GM18909 (cell line): Measurements from ENCODE around the gene ESAM.

ENCODE experiments used
- ATAC-seq: cut with Tn5 transposase; IDR thresholded peaks from one replicate; pipeline ENCODE4 v1.9.1; 2021; ENCODE audit warnings: mild to moderate bottlenecking; ENCODE audit not compliant: unreplicated experiment, poor library complexity

Gene ESAM

DNA sequence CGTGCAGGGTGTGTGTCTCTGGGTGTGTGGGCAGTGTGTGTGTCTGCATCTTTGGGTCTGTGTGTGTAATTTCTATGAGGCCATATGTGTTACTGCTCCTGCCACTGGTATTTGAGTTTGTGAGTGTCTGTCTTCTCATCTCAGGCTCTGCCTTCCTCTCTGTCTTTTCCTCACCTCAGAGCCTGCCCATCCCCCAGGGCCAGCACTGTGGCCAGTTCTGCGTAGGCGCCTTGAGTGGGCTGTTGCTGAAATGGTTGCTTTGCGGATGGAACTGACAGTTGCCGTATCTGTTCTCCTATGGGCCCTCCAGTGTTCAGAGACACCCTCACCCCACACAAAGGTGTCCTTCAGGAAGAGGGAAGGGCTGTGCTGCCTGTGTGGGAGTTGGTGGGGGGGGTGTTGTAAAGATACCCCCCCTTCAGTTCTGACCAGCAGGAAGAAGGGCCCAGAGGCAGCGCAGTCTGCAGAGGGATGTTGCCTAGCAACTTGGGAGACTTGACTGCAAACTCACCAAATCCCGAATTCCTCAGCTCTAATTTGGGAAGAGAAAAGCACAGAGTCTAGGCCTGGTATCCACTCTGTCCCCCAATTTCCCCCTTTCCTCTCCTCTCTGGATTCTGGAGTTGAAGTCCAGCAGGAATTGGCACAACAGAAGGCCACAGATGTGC is 24.3 kb downstream of the ESAM start:
- no peak for ATAC-seq

- ATAC-seq: no peak
Observed at GRCh38 chr11:124736736-124737135, 25.4 kb downstream of the ESAM start.

GRCh38 chr11:124732230-124732629 is 29.9 kb downstream of the ESAM start:
- no peak for ATAC-seq

DNA sequence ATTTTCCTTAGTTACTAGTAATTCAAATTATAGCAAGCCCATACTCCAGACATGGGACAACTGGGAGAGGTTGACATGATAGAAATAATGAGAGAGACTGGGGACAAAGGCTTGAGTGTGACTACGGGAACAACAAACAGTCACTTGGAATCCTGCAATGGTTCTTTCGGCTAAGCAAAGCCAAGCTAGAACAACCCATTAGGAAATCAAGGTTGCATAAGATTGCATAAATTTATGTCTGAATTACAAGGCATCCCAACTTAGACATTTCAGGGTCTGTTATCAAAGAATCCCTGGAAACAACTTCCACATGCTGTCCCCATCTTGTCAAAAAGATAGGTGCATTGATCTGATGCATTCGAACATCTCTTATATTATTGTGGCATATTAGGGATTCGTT is 32.5 kb downstream of the ESAM start:
- ATAC-seq: no peak

DNA sequence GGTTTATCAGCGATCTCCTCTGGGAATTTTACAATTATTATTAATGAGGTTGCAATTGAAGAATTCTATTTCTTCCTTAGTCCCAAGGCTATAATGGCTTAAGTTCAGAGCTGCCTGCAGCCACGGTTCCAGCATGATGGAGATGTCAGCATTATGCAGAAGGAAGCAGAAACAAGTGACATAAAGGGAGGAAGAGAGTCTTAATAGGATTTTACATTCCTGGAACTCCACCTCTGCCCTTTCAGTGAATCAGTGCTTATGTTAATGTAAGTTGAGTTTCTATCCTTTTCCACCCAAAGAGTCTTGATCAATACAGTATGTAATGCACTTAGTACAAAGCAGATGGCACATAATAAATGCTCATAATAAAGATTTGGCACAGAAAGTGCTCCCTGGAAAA is 34.0 kb downstream of the ESAM start:
- no peak for ATAC-seq

DNA sequence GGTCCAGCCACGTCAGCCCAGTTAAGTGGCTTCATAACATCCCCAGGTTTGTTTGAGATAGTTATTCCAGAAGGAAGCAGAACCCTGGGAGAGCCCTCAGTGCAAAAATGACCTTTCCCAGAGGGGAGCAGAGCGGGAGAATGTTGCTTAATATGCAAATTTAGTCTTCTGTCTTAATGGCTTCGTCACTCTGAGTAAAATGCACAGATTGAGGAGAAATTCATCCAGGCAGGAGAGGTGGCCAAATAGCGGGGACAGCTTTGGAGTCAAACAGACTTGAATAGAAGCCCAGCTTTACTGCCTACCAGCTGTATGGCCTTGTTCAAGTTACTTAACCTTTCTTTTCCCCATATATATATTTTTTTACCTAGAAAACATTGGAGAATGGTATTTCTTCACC is 34.6 kb downstream of the ESAM start:
- ATAC-seq: no peak

DNA sequence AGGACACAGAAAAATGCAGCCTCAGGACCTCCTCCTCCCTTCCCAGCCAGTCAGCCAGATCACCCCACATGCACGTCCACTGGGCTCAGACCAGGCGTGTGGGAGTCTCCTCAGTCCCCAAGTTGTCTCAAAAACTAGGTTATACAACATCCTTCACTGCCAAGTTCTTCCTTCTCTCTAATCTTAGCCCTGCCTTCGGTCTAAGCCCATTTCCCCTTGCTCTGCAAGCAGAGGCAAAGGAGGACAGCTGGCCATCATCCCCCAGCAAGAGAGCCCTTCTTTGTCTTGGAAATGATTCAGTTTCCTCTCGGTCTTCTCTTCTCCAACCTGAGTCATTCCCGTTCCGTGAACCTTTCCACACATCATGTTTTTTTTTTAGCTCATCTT is 36.4 kb downstream of the ESAM start:
- peak; percentile 15 for ATAC-seq

DNA sequence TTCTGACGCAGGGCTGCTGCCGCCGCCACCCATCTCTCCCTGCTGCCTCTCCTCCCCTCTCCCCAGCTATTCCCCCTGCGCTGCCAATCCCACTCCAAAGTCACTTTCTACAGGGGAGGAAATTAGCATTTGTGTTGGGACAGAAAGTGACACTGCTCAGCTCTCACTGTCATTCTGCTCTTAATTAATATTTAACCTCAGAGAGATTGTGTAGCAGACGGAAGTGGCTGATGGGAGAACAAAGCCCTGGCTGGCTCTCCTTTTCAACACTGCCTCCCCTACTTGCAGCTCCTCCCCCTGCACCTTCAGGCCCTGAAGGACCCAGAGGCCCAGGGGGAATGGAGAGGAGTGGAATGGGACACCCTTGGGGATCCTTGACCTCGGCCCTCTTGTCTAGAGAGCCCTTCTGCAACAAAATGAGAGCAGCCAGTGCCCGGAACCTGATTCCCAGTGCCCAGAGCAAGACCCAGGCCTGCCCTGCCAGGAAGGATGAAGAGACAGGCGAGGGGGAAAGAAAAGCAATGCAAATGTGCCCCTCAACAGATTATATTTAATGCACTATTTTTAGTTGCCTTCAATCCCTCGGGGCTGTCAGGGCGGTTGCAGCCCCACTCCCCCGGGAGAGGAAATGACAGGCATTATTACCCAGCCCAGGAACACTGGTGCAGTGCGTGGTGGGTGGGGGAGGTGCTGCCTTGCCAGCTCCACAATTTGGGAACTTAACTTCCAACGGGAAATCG is 36.9 kb downstream of the ESAM start:
- ATAC-seq: peak; percentile 97

DNA sequence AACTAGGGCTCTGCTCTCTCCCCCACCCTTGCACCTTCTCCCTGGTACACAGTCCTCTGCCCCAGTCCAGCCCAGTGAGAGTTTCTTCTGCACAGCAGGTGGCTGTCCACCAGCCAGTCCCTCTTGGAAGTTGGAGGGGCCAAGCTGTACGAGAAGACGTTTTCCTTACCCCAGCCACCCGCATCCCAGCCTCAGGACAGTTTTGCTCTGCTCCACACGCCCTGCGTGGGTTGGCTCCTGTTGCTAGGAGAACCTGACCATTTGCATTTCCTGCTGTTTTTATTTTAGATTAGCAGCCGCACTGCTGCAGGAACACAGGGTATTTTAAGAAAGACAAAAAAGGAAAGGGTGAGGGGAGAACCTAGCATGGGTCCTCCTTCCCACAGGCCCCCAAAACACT is 39.9 kb downstream of the ESAM start:
- no peak for ATAC-seq

DNA sequence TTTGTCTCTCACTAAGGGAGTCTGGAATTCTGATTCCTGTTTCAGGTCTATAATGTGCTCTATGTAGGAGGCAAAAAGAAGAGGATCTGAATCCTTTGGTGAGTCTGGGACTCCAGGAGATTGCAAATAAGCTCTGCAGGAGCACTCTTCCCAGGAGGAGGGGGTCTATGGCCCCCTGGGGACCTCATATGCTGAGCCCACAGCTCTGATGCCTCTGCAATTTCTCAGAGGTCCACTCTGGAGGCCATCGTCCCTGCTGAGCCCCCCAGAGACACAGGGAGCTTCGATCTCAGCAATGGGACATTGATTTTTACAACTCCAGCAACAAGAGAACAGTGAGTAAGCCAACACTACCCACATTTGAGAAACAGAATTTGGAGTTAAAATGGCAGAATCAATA is 42.6 kb downstream of the ESAM start:
- no peak for ATAC-seq

GRCh38 chr11:124718801-124719200 is 43.3 kb downstream of the ESAM start:
- no peak for ATAC-seq

DNA sequence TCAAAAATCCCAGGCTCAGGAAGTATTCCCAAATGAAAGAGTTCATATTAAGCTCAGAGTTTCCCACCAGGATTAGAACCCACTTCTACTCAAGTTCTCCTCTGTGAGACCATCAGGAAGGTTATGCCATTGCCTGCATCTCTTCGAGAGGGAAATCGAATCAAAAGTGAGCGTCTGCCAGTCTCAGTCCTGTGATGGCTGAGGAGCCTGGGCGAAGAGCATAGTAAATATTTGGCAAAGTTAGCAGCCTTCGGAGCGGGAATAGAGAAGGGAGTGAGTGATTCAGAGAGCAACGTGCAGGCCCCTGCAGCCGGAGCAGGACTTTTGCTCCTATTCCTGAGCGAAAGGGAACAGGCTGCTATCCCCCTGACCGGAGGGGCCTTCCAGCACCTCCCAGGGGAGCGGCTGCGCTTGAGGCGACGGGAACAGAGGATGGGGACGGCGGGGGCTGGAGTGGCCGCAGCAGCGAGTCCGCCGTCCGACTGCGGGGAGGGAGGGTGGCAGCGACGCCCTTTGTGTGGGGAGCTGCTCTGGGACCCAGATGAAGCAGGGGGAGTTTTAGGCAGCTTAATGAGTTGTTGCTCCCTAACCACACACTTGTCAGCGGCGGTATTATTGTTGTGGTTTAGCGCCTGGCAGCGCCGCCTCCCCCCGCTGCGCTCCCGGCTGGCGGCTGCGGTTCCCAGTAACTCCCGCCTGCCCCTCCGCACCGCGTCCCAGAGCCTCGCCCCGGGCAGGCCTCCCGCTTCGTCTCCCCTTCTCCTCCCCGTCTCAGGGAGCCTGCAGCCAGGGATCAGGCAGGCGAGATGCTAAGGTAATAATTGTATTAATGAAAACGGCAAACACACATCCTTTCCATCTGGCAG is 44.1 kb downstream of the ESAM start:
- ATAC-seq: no peak

- ATAC-seq: peak; percentile 61
Observed at GRCh38 chr11:124717421-124717785, 44.7 kb downstream of the ESAM start.

DNA sequence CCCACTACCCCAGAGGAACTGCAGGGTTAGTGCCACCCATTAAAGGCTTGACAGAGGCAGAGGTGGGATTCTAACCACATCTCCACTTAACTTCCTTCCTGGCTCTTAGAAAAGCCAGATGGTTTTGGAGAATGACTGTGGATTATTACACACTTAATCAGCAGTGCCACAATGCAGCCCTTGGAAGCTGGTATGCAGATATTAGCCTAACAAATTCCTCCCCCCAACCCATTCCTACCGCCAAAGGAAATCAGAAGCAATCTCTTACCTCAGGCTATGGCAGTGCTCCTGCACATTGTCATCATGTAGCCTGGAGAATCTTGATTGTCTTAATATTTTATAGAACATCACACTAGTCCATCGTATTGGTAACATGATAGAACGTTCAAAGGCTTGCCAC is 45.5 kb downstream of the ESAM start:
- no peak for ATAC-seq

- ATAC-seq: no peak
Observed at GRCh38 chr11:124712392-124712791, 49.7 kb downstream of the ESAM start.

DNA sequence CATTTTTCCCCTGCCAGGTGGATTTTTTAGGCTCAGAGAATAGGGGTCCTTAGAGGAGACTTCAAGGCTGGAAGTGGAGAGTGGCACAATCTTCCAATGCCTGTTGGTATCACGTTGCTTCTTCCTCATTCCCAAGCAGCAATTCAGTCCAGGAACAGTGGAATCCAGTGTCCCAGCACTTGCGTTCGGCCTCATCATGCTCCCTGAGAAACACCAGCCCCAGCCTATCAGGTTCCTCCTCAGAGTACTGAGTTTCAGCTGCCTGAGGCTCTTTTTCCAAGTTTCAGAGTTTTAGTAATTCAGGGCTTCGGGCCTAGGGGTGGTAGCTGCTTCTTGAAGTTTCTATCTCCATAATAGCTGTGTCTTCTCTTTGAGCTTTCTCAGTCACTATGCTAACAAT is 54.3 kb downstream of the ESAM start:
- no peak for ATAC-seq
